Peyer's patch (tissue), 4 donors: ENCODE results near the gene HDAC4.

ENCODE experiments used
- CTCF ChIP-seq, 6 experiments: fragments of 450-650 bp in 4 of 6; fragments of 200-600 bp in 2 of 6; sonication (generic) in 1 of 6; IDR thresholded peaks; one replicate each; pipeline ENCODE4 v1.5.1; 2017 to 2019; ENCODE audit warnings: antibody characterized with exemption in 6 of 6, mild to moderate bottlenecking in 3 of 6, moderate library complexity in 1 of 6
- POLR2A ChIP-seq, 2 donors: fragments of 450-650 bp; IDR thresholded peaks; one replicate each; pipeline ENCODE4 v1.5.1; 2017; ENCODE audit warnings: antibody characterized with exemption in 2 of 2, mild to moderate bottlenecking in 2 of 2, moderate library complexity in 2 of 2

GRCh38 chr2:239267288-239267951, 133.4 kb downstream of the HDAC4 start:
- TF ChIP-seq CTCF (IDR thresholded peaks at IDR 0.05) = peak; percentile 32 to 55 (median 46)
- peak in 1 of 2 donors; percentile 34 for TF ChIP-seq POLR2A (IDR thresholded peaks at IDR 0.05)
